ENCODE results near the gene TRIM7. TPM values are rescaled to one million over a fixed set of nuclear protein-coding genes. Genes with fewer than 3 reads are reported as not detected.

Gene TRIM7
- polyA plus RNA-seq, 1 donor (not counting 4 experiments of a cell fraction or from before 2014, with no cell fraction given): 27.6 TPM

DNA sequence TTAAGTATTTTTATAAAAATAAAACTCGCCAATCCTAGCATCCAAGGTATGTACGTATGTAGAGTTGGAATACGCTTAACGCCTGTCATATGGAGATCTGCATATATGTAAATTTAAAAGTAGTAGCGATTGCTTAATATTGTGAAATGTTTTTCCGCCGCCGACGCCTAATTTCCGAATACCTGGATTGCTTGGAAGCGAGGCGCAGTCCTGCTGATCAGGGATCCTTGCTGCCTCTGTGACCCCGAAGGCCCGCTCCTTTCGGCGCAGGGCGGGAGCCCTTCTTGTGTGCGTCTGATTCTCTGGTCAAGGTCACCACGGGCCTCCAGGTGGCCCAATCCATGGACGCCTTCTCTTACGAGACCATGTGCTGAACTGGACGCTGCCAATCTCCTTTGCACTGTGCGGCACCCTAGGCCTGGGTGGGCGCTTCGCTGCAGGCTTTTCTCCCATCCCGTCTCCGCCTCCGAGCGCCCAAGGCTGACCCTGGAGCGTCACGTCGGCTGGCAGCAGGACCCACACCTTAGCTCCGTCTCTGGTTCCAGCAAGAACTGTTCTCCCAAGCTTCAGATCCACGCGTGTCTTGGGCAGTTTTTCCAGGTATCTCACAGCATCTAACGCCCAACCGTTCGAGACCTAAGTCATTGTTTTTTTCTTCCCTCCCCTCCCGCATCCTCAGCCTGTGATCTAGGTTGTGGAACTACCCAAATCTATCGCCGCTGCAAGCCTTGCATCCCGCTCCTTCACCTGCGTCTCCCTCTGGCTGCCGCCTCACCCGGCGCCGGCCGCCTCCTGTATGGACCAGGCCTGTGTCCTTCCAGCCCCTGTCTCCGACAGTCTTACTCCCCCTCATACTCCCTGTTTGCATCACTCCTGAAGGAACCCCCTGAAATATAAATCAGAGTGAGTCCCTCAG, 14.5 kb upstream of the TRIM7 start:
- no peak for TF ChIP-seq EZH2 (IDR thresholded peaks at IDR 0.05; ENCODE audit: low read length)
- TF ChIP-seq, protein P1, sequence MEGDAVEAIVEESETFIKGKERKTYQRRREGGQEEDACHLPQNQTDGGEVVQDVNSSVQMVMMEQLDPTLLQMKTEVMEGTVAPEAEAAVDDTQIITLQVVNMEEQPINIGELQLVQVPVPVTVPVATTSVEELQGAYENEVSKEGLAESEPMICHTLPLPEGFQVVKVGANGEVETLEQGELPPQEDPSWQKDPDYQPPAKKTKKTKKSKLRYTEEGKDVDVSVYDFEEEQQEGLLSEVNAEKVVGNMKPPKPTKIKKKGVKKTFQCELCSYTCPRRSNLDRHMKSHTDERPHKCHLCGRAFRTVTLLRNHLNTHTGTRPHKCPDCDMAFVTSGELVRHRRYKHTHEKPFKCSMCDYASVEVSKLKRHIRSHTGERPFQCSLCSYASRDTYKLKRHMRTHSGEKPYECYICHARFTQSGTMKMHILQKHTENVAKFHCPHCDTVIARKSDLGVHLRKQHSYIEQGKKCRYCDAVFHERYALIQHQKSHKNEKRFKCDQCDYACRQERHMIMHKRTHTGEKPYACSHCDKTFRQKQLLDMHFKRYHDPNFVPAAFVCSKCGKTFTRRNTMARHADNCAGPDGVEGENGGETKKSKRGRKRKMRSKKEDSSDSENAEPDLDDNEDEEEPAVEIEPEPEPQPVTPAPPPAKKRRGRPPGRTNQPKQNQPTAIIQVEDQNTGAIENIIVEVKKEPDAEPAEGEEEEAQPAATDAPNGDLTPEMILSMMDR (optimal IDR thresholded peaks at IDR 0.05 in 1 of 3, IDR thresholded peaks at IDR 0.05 in 1 of 3, conservative IDR thresholded peaks at IDR 0.05 in 1 of 3; ENCODE audit: extremely low read depth in 1 of 3, insufficient read depth in 2 of 3, low read length in 3 of 3): no peak
- Histone ChIP-seq H3K27ac (ENCODE audit: control insufficient read depth, insufficient read depth, low read length) (no peak overlapping the region), H3K79me2 (ENCODE audit: control insufficient read depth, insufficient read depth, low read length) (peaks cover 8% of the 10 kb centered on the region), H4K20me1 (ENCODE audit: control insufficient read depth, extremely low read depth, insufficient read depth, low read length) (no peaks in the 10 kb centered on the region), H3K9me1 (ENCODE audit: control insufficient read depth, extremely low read depth, insufficient read depth, low read length) (no peaks in the 10 kb centered on the region), H3K4me1 (ENCODE audit: control insufficient read depth, extremely low read depth, insufficient read depth, low read length) (peaks cover 15% of the 10 kb centered on the region), H3K27me3 (ENCODE audit: control insufficient read depth, extremely low read depth, insufficient read depth, low read length) (no peaks in the 10 kb centered on the region), H3K4me3 (ENCODE audit: control insufficient read depth in 2 of 3, extremely low read depth in 1 of 3, insufficient read depth in 2 of 3, low read depth in 1 of 3, low read length in 3 of 3) (no peak overlapping the region), H3K36me3 (ENCODE audit: control insufficient read depth in 2 of 2, extremely low read depth in 1 of 2, insufficient read depth in 2 of 2, low read length in 2 of 2) (no peaks in the 10 kb centered on the region), H3K9ac (ENCODE audit: control insufficient read depth, extremely low read depth, insufficient read depth, low read length) (no peak overlapping the region), H3K9me3 (ENCODE audit: control insufficient read depth, low read depth, low read length) (no peaks in the 10 kb centered on the region), H2AFZ (ENCODE audit: control insufficient read depth, low read length) (no peak overlapping the region), H3K4me2 (ENCODE audit: control insufficient read depth, extremely low read depth, insufficient read depth, low read depth, low read length) (no peak overlapping the region)
- FAIRE-seq (no peak), DNase-seq (ENCODE audit: low read depth, low spot score) (no peak)
- dilution Hi-C loops (cut with MboI; ENCODE audit: extremely low pct_ligation_motif_present, low sequenced_read_pairs): no loop called here

DNA sequence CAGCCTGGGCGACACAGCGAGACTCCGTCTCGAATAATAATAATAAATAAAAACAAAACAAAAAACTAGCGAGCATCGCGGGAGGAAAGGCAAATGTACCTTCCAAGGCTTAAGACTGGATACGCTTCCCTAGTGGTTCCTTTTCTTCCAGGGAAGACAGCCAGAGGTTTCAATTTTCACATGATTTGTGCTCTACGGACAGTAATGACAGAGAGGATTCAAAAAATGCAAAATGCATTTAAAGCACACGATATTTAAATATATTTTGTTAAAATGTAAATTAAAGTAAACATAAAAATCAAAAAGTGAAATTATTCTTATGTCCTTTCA, 13.8 kb upstream of the TRIM7 start:
- peaks cover 10% of the 10 kb centered on the region for H3K4me1 ChIP-seq (ENCODE audit: control insufficient read depth, extremely low read depth, insufficient read depth, low read length)
- FAIRE-seq: no peak
- TF ChIP-seq, protein P1 (optimal IDR thresholded peaks at IDR 0.05 in 1 of 3, IDR thresholded peaks at IDR 0.05 in 1 of 3, conservative IDR thresholded peaks at IDR 0.05 in 1 of 3; ENCODE audit: extremely low read depth in 1 of 3, insufficient read depth in 2 of 3, low read length in 3 of 3): no peak
- no peak for TF ChIP-seq EZH2 (IDR thresholded peaks at IDR 0.05; ENCODE audit: low read length)
- H3K4me3 ChIP-seq (ENCODE audit: control insufficient read depth in 2 of 3, extremely low read depth in 1 of 3, insufficient read depth in 2 of 3, low read depth in 1 of 3, low read length in 3 of 3): peak overlapping the region; percentile 18 to 32 (median 19)
- no peak overlapping the region for H3K9ac ChIP-seq (ENCODE audit: control insufficient read depth, extremely low read depth, insufficient read depth, low read length)
- dilution Hi-C loops (cut with MboI; ENCODE audit: extremely low pct_ligation_motif_present, low sequenced_read_pairs): no loop called here
- H3K79me2 ChIP-seq (ENCODE audit: control insufficient read depth, insufficient read depth, low read length): peaks cover under 1% of the 10 kb centered on the region
- no peak overlapping the region for H3K4me2 ChIP-seq (ENCODE audit: control insufficient read depth, extremely low read depth, insufficient read depth, low read depth, low read length)
- no peaks in the 10 kb centered on the region for H3K9me3 ChIP-seq (ENCODE audit: control insufficient read depth, low read depth, low read length)
- H3K9me1 ChIP-seq (ENCODE audit: control insufficient read depth, extremely low read depth, insufficient read depth, low read length): no peaks in the 10 kb centered on the region
- H3K36me3 ChIP-seq (ENCODE audit: control insufficient read depth in 2 of 2, extremely low read depth in 1 of 2, insufficient read depth in 2 of 2, low read length in 2 of 2): no peaks in the 10 kb centered on the region
- DNase-seq (ENCODE audit: low read depth, low spot score): no peak
- no peaks in the 10 kb centered on the region for H4K20me1 ChIP-seq (ENCODE audit: control insufficient read depth, extremely low read depth, insufficient read depth, low read length)
- no peak overlapping the region for H3K27ac ChIP-seq (ENCODE audit: control insufficient read depth, insufficient read depth, low read length)
- H2AFZ ChIP-seq (ENCODE audit: control insufficient read depth, low read length): no peak overlapping the region
- H3K27me3 ChIP-seq (ENCODE audit: control insufficient read depth, extremely low read depth, insufficient read depth, low read length): no peaks in the 10 kb centered on the region

All from keratinocyte (primary cell).